T-helper 17 cell (primary cell): ENCODE results near the gene CAMKMT. TPM values are rescaled to one million over a fixed set of nuclear protein-coding genes. Genes with fewer than 3 reads are reported as not detected.
"Not testable (repeated sequence)": the region's sequence is repeated elsewhere in the genome, so short reads cannot be mapped to it uniquely, and the experiment has no call there.

Source experiments
- ATAC-seq: fragments of 150-1000 bp; cut with Tn5 transposase; 2 replicates; pipeline ENCODE4 v1.10.0; 2021; ENCODE audit warnings: mild to moderate bottlenecking, moderate library complexity
- DNase-seq, 3 donors: peaks; one replicate each; pipeline versions ENCODE4 v3.0.0 to v3.0.0-alpha.2; 2020 to 2021
- H3K9me3 ChIP-seq: one replicate; pipeline ENCODE4 v1.7.0; 2013; ENCODE audit warnings: low read length, mild to moderate bottlenecking; ENCODE audit not compliant: control insufficient read depth, poor library complexity, severe bottlenecking
- H3K27ac Mint-ChIP-seq: one replicate; pipeline ENCODE4 v1.8.0; 2022; ENCODE audit warnings: mild to moderate bottlenecking, moderate library complexity, mixed read lengths
- H3K27me3 Mint-ChIP-seq: one replicate; pipeline ENCODE4 v1.8.0; 2022; ENCODE audit warnings: mixed read lengths
- H3K36me3 Mint-ChIP-seq: one replicate; pipeline ENCODE4 v1.8.0; 2022; ENCODE audit warnings: low read depth, mixed read lengths
- H3K4me1 Mint-ChIP-seq: one replicate; pipeline ENCODE4 v1.8.0; 2022; ENCODE audit warnings: mild to moderate bottlenecking, mixed read lengths
- H3K4me3 Mint-ChIP-seq: one replicate; pipeline ENCODE4 v1.8.0; 2022; ENCODE audit warnings: mild to moderate bottlenecking, moderate library complexity, mixed read lengths
- total RNA-seq, 4 donors: library from RNA in 2 of 4; stranded (reverse) in 2 of 4; gene quantifications; one replicate each; pipeline ENCODE4 v1.2.3 and lab custom pipeline; 2022 to 2026

CAMKMT gene
- total RNA-seq, 2 donors from 2014 or later = 14.8 to 19.8 TPM

GRCh38 chr2:44371445-44371844 lies 9.7 kb downstream of the CAMKMT start:
- Mint-ChIP-seq H3K36me3 (no peaks in the 10 kb centered on the region), H3K27me3 (no peaks in the 10 kb centered on the region), H3K27ac (no peak overlapping the region), H3K4me3 (no peak overlapping the region), H3K4me1 (peaks cover 5% of the 10 kb centered on the region)
- no peak for DNase-seq
- no peaks in the 10 kb centered on the region for H3K9me3 ChIP-seq
- no peak for ATAC-seq

- DNase-seq (no peak), ATAC-seq (no peak)
- no peak overlapping the region for H3K27ac Mint-ChIP-seq
- no peaks in the 10 kb centered on the region for H3K27me3 Mint-ChIP-seq
- no peaks in the 10 kb centered on the region for H3K9me3 ChIP-seq
- peaks cover 8% of the 10 kb centered on the region for H3K4me1 Mint-ChIP-seq
- H3K4me3 Mint-ChIP-seq = no peak overlapping the region
- no peaks in the 10 kb centered on the region for H3K36me3 Mint-ChIP-seq
Observed at GRCh38 chr2:44372246-44372645, 10.5 kb downstream of the CAMKMT start.

- DNase-seq (no peak), ATAC-seq (no peak)
- no peak overlapping the region for H3K27ac Mint-ChIP-seq
- H3K27me3 Mint-ChIP-seq = no peaks in the 10 kb centered on the region
- peaks cover 3% of the 10 kb centered on the region for H3K4me1 Mint-ChIP-seq
- no peak overlapping the region for H3K4me3 Mint-ChIP-seq
- H3K9me3 ChIP-seq = no peaks in the 10 kb centered on the region
- no peaks in the 10 kb centered on the region for H3K36me3 Mint-ChIP-seq
Observed at GRCh38 chr2:44377486-44377885, 15.7 kb downstream of the CAMKMT start.

GRCh38 chr2:44385226-44385625 lies 23.5 kb downstream of the CAMKMT start:
- not testable (repeated sequence) for ATAC-seq, DNase-seq, H3K27me3 Mint-ChIP-seq, H3K9me3 ChIP-seq, H3K27ac Mint-ChIP-seq, H3K4me3 Mint-ChIP-seq
- Mint-ChIP-seq H3K36me3 (peaks cover 11% of the 10 kb centered on the region), H3K4me1 (peaks cover 14% of the 10 kb centered on the region)

GRCh38 chr2:44388877-44389276 lies 27.1 kb downstream of the CAMKMT start:
- Mint-ChIP-seq H3K27ac (no peak overlapping the region), H3K4me3 (no peak overlapping the region), H3K36me3 (peaks cover 11% of the 10 kb centered on the region), H3K27me3 (no peaks in the 10 kb centered on the region), H3K4me1 (peaks cover 13% of the 10 kb centered on the region)
- DNase-seq = no peak
- no peaks in the 10 kb centered on the region for H3K9me3 ChIP-seq
- ATAC-seq = no peak

GRCh38 chr2:44389895-44390294 lies 28.1 kb downstream of the CAMKMT start:
- Mint-ChIP-seq H3K27me3 (no peaks in the 10 kb centered on the region), H3K4me3 (no peak overlapping the region), H3K36me3 (peaks cover 11% of the 10 kb centered on the region), H3K27ac (no peak overlapping the region), H3K4me1 (peaks cover 13% of the 10 kb centered on the region)
- H3K9me3 ChIP-seq = no peaks in the 10 kb centered on the region
- ATAC-seq (no peak), DNase-seq (no peak)

- Mint-ChIP-seq H3K36me3 (peaks cover 5% of the 10 kb centered on the region), H3K4me3 (no peak overlapping the region), H3K4me1 (peaks cover 7% of the 10 kb centered on the region), H3K27ac (no peak overlapping the region), H3K27me3 (no peaks in the 10 kb centered on the region)
- DNase-seq (peak in 1 of 3 donors; percentile 21), ATAC-seq (no peak)
- H3K9me3 ChIP-seq = no peaks in the 10 kb centered on the region
Observed at GRCh38 chr2:44392338-44392943, 30.7 kb downstream of the CAMKMT start.

- H3K9me3 ChIP-seq = no peaks in the 10 kb centered on the region
- Mint-ChIP-seq H3K4me3 (no peak overlapping the region), H3K27ac (peak overlapping the region; percentile 65), H3K27me3 (no peaks in the 10 kb centered on the region), H3K4me1 (peaks cover 6% of the 10 kb centered on the region), H3K36me3 (no peaks in the 10 kb centered on the region)
- DNase-seq (no peak), ATAC-seq (no peak)
Observed at GRCh38 chr2:44397447-44398175, 35.9 kb downstream of the CAMKMT start.

- no peak overlapping the region for H3K4me3 Mint-ChIP-seq
- no peaks in the 10 kb centered on the region for H3K9me3 ChIP-seq
- peaks cover 9% of the 10 kb centered on the region for H3K4me1 Mint-ChIP-seq
- DNase-seq (no peak), ATAC-seq (no peak)
- no peak overlapping the region for H3K27ac Mint-ChIP-seq
- H3K36me3 Mint-ChIP-seq = no peaks in the 10 kb centered on the region
- no peaks in the 10 kb centered on the region for H3K27me3 Mint-ChIP-seq
Observed at GRCh38 chr2:44398243-44398897, 36.6 kb downstream of the CAMKMT start.

GRCh38 chr2:44420725-44421124 lies 59.0 kb downstream of the CAMKMT start:
- DNase-seq = no peak
- H3K4me1 Mint-ChIP-seq = peaks cover 4% of the 10 kb centered on the region
- no peak overlapping the region for H3K4me3 Mint-ChIP-seq
- no peaks in the 10 kb centered on the region for H3K36me3 Mint-ChIP-seq
- ATAC-seq = no peak
- H3K27me3 Mint-ChIP-seq = no peaks in the 10 kb centered on the region
- no peak overlapping the region for H3K27ac Mint-ChIP-seq
- no peaks in the 10 kb centered on the region for H3K9me3 ChIP-seq

- H3K9me3 ChIP-seq = no peaks in the 10 kb centered on the region
- DNase-seq (no peak), ATAC-seq (no peak)
- Mint-ChIP-seq H3K27me3 (no peaks in the 10 kb centered on the region), H3K36me3 (no peaks in the 10 kb centered on the region), H3K4me1 (no peaks in the 10 kb centered on the region), H3K27ac (no peak overlapping the region), H3K4me3 (no peak overlapping the region)
Observed at GRCh38 chr2:44424211-44424610, 62.5 kb downstream of the CAMKMT start.

- no peak for ATAC-seq
- no peaks in the 10 kb centered on the region for H3K9me3 ChIP-seq
- no peak for DNase-seq
- no peaks in the 10 kb centered on the region for H3K27me3 Mint-ChIP-seq
- no peak overlapping the region for H3K4me3 Mint-ChIP-seq
- no peaks in the 10 kb centered on the region for H3K36me3 Mint-ChIP-seq
- H3K4me1 Mint-ChIP-seq = peaks cover 5% of the 10 kb centered on the region
- no peak overlapping the region for H3K27ac Mint-ChIP-seq
Observed at GRCh38 chr2:44429034-44429433, 67.3 kb downstream of the CAMKMT start.

- Mint-ChIP-seq H3K27me3 (no peaks in the 10 kb centered on the region), H3K4me1 (peaks cover 5% of the 10 kb centered on the region), H3K4me3 (no peak overlapping the region), H3K36me3 (no peaks in the 10 kb centered on the region), H3K27ac (no peak overlapping the region)
- DNase-seq (no peak), ATAC-seq (no peak)
- H3K9me3 ChIP-seq = no peaks in the 10 kb centered on the region
Observed at GRCh38 chr2:44430342-44430741, 68.6 kb downstream of the CAMKMT start.
